Esophagus (tissue), 2 donors: ENCODE results near the gene SERPINE1. TPM values are rescaled to one million over a fixed set of nuclear protein-coding genes. Genes with fewer than 3 reads are reported as not detected.

Experiments used
- H3K27ac ChIP-seq, 2 donors: one replicate each; pipeline ENCODE4 v1.5.1; 2013; ENCODE audit warnings: low read depth in 2 of 2, mild to moderate bottlenecking in 2 of 2, inconsistent platforms in 1 of 2, low read length in 1 of 2, moderate library complexity in 1 of 2
- H3K27me3 ChIP-seq, 2 donors: one replicate each; pipeline ENCODE4 v1.6.1; 2013; ENCODE audit warnings: low read length in 2 of 2, control low read depth in 1 of 2, mild to moderate bottlenecking in 1 of 2; ENCODE audit not compliant: insufficient read depth in 2 of 2, control insufficient read depth in 1 of 2
- H3K36me3 ChIP-seq, 2 donors: one replicate each; pipeline ENCODE4 v1.6.1; 2013; ENCODE audit warnings: low read length in 1 of 2; ENCODE audit not compliant: control insufficient read depth in 2 of 2, insufficient read depth in 2 of 2
- H3K4me1 ChIP-seq, 2 donors: one replicate each; pipeline ENCODE4 v1.6.1; 2013; ENCODE audit warnings: low read length in 1 of 2; ENCODE audit not compliant: control insufficient read depth in 2 of 2, insufficient read depth in 2 of 2
- H3K4me3 ChIP-seq, 2 donors: one replicate each; pipeline ENCODE4 v1.5.1; 2013; ENCODE audit warnings: low read length in 2 of 2, mild to moderate bottlenecking in 2 of 2, low read depth in 1 of 2, moderate library complexity in 1 of 2
- H3K9me3 ChIP-seq, 2 donors: one replicate each; pipeline ENCODE4 v1.6.1; 2013; ENCODE audit warnings: mild to moderate bottlenecking in 2 of 2, low read depth in 1 of 2, low read length in 1 of 2, moderate library complexity in 1 of 2; ENCODE audit not compliant: control insufficient read depth in 2 of 2, insufficient read depth in 1 of 2
- WGBS, 2 donors: extraction: QIAGEN DNeasy Blood & Tissue Kit; methylation state at CpG; one replicate each; pipeline ENCODE4 v1.1.7; 2013; 5-methylcytosine and 5-hydroxymethylcytosine counted together
- polyA plus RNA-seq, 2 donors: library from polyadenylated mRNA; stranded (reverse); fragments of 200-250 nt; gene quantifications; one replicate each; pipeline ENCODE4 v1.2.3, GENCODE V29; 2013
- donor health status: healthy with polysubstance abuse.
- donor health status: Bipolar disorder and iron deficiency.

The SERPINE1 gene
- polyA plus RNA-seq, 2 donors = 0.88 to 1.3 TPM

GRCh38 chr7:101166909-101167644 lies 40.2 kb downstream of the SERPINE1 start:
- H3K27me3 ChIP-seq = peaks cover 2 to 26% of the 10 kb centered on the region in 2 donors
- no peak overlapping the region for H3K27ac ChIP-seq
- no peaks in the 10 kb centered on the region for H3K36me3 ChIP-seq
- H3K4me3 ChIP-seq = no peak overlapping the region
- WGBS, 2 donors = 1 to 3% methylated on average over 18 to 19 of the region's 19 CpGs
- no peaks in the 10 kb centered on the region for H3K9me3 ChIP-seq
- H3K4me1 ChIP-seq = peaks cover 25 to 33% of the 10 kb centered on the region in 2 donors

- H3K36me3 ChIP-seq = no peaks in the 10 kb centered on the region
- WGBS, 2 donors = 3 to 4% methylated on average over 12 of the region's 12 CpGs
- no peaks in the 10 kb centered on the region for H3K9me3 ChIP-seq
- no peak overlapping the region for H3K27ac ChIP-seq
- H3K4me1 ChIP-seq = peaks cover 28 to 33% of the 10 kb centered on the region in 2 donors
- peaks cover 5 to 33% of the 10 kb centered on the region in 2 donors for H3K27me3 ChIP-seq
- no peak overlapping the region for H3K4me3 ChIP-seq
Measured at GRCh38 chr7:101167645-101168411, 40.9 kb downstream of the SERPINE1 start.

- H3K36me3 ChIP-seq = no peaks in the 10 kb centered on the region
- peaks cover 22 to 33% of the 10 kb centered on the region in 2 donors for H3K4me1 ChIP-seq
- no peaks in the 10 kb centered on the region for H3K9me3 ChIP-seq
- peaks cover 5 to 38% of the 10 kb centered on the region in 2 donors for H3K27me3 ChIP-seq
- 1 to 3% methylated on average over 6 of the region's 6 CpGs for WGBS, 2 donors
- H3K4me3 ChIP-seq = no peak overlapping the region
- no peak overlapping the region for H3K27ac ChIP-seq
Measured at GRCh38 chr7:101168412-101169049, 41.6 kb downstream of the SERPINE1 start.

GRCh38 chr7:101169110-101169837 lies 42.4 kb downstream of the SERPINE1 start:
- H3K4me1 ChIP-seq = peaks cover 14 to 26% of the 10 kb centered on the region in 2 donors
- H3K4me3 ChIP-seq = no peak overlapping the region
- peaks cover 0 to 2% of the 10 kb centered on the region in 2 donors for H3K9me3 ChIP-seq
- peaks cover 5 to 45% of the 10 kb centered on the region in 2 donors for H3K27me3 ChIP-seq
- H3K36me3 ChIP-seq = no peaks in the 10 kb centered on the region
- H3K27ac ChIP-seq = no peak overlapping the region
- 1 to 2% methylated on average over 18 of the region's 18 CpGs for WGBS, 2 donors

GRCh38 chr7:101169838-101170551 lies 43.1 kb downstream of the SERPINE1 start:
- Histone ChIP-seq H3K27me3 (peaks cover 5 to 48% of the 10 kb centered on the region in 2 donors), H3K4me3 (no peak overlapping the region), H3K9me3 (peaks cover 0 to 2% of the 10 kb centered on the region in 2 donors), H3K4me1 (peaks cover 12 to 28% of the 10 kb centered on the region in 2 donors), H3K36me3 (no peaks in the 10 kb centered on the region), H3K27ac (no peak overlapping the region)
- WGBS, 2 donors = 1 to 3% methylated on average over 33 of the region's 33 CpGs

- peaks cover 5 to 51% of the 10 kb centered on the region in 2 donors for H3K27me3 ChIP-seq
- peaks cover 9 to 20% of the 10 kb centered on the region in 2 donors for H3K4me1 ChIP-seq
- 3 to 4% methylated on average over 17 of the region's 17 CpGs for WGBS, 2 donors
- peaks cover 0 to 2% of the 10 kb centered on the region in 2 donors for H3K9me3 ChIP-seq
- no peak overlapping the region for H3K27ac ChIP-seq
- H3K36me3 ChIP-seq = no peaks in the 10 kb centered on the region
- H3K4me3 ChIP-seq = no peak overlapping the region
Measured at GRCh38 chr7:101170617-101171441, 43.9 kb downstream of the SERPINE1 start.

- peaks cover 8 to 18% of the 10 kb centered on the region in 2 donors for H3K4me1 ChIP-seq
Measured at GRCh38 chr7:101171442-101171837, 44.5 kb downstream of the SERPINE1 start.

More at GRCh38 chr7:101171442-101171837, 44.5 kb downstream of the SERPINE1 start:
- H3K36me3 ChIP-seq = no peaks in the 10 kb centered on the region
- peaks cover 0 to 2% of the 10 kb centered on the region in 2 donors for H3K9me3 ChIP-seq
- H3K27me3 ChIP-seq = peaks cover 5 to 53% of the 10 kb centered on the region in 2 donors
- H3K4me3 ChIP-seq = no peak overlapping the region
- 1 to 2% methylated on average over 12 to 13 of the region's 13 CpGs for WGBS, 2 donors
- H3K27ac ChIP-seq = no peak overlapping the region
